Measurements from ENCODE around the gene CALD1. TPM values are rescaled to one million over a fixed set of nuclear protein-coding genes. Genes with fewer than 3 reads are reported as not detected.
A peak's percentile ranks its signal among the peaks of the same experiment; 100 is the strongest.

Gene CALD1
- total RNA-seq, 1 experiment from 2014 or later, result 47.9 TPM

DNA sequence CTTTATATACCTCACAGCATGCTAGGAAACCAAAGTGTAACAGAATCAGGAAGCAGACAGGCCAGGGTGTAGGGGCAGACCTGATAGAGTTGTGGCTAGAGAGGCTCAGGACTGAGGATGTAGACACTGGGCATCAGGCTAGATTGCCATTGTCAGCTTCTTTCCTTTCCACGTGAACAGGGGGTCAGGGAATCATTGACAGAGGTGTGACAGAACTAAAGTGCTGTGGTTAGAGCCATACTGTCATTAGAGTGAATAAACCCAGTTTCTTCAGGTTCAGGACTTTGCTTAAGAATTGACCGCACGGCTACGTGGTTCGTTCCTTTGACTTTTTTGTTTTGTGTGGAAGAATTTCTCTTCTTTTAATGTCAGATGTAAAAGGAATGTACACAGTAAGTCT is 90.7 kb downstream of the CALD1 start:
- H3K27ac ChIP-seq (ENCODE audit: low read depth, low read length, poor library complexity, severe bottlenecking), result no peak overlapping the region
- peaks cover 54% of the 10 kb centered on the region for H3K4me1 ChIP-seq (ENCODE audit: insufficient read depth, low read length, poor library complexity, severe bottlenecking)
- H3K27me3 ChIP-seq (replicated peaks; ENCODE audit: insufficient read depth, low read depth, low read length, poor library complexity), result no peaks in the 10 kb centered on the region
- intact Hi-C loops (cut with micrococcal nuclease; ENCODE audit: unreplicated experiment), result no loop called here
- TF ChIP-seq EZH2 (IDR thresholded peaks at IDR 0.05; ENCODE audit: borderline replicate concordance, low read depth, low read length, poor library complexity, severe bottlenecking), result no peak
- no peak for DNase-seq (ENCODE audit: low spot score)
- H3K36me3 ChIP-seq (ENCODE audit: insufficient read depth, low read length, poor library complexity, severe bottlenecking), result no peaks in the 10 kb centered on the region
- BruUV-seq (replicated peaks), result no TSS peak
- H3K4me3 ChIP-seq (ENCODE audit: low read depth, low read length, poor library complexity, severe bottlenecking), result no peak overlapping the region
- POLR2A ChIA-PET (ENCODE audit: low non-redundant PET), result no interaction called here
- CTCF ChIA-PET, result no interaction called here
- H3K9me3 ChIP-seq (ENCODE audit: low read depth, low read length, poor library complexity, severe bottlenecking), result no peaks in the 10 kb centered on the region

DNA sequence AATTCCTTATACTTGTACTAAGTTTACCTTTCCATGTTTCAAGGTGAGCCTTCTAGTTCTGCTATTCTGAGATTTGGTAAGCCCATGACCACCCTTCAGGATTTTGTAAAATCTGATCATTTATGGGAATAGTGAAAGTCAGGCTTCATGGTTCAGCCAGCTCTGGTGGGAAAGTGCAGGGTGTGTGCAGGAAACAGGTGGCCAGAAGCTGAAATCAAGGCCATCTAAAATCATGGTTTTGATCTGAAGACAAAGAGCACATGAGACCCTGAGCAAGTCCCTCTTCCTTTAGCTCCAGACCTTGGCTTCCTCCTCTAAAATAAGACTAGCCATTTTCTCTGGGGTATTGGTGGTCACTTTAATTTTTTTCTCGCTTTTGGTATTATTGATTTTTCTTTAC is 91.3 kb downstream of the CALD1 start:
- no peak for TF ChIP-seq EZH2 (IDR thresholded peaks at IDR 0.05; ENCODE audit: borderline replicate concordance, low read depth, low read length, poor library complexity, severe bottlenecking)
- TF ChIP-seq, protein P1, sequence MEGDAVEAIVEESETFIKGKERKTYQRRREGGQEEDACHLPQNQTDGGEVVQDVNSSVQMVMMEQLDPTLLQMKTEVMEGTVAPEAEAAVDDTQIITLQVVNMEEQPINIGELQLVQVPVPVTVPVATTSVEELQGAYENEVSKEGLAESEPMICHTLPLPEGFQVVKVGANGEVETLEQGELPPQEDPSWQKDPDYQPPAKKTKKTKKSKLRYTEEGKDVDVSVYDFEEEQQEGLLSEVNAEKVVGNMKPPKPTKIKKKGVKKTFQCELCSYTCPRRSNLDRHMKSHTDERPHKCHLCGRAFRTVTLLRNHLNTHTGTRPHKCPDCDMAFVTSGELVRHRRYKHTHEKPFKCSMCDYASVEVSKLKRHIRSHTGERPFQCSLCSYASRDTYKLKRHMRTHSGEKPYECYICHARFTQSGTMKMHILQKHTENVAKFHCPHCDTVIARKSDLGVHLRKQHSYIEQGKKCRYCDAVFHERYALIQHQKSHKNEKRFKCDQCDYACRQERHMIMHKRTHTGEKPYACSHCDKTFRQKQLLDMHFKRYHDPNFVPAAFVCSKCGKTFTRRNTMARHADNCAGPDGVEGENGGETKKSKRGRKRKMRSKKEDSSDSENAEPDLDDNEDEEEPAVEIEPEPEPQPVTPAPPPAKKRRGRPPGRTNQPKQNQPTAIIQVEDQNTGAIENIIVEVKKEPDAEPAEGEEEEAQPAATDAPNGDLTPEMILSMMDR (conservative IDR thresholded peaks at IDR 0.05; ENCODE audit: low read depth, low read length), result no peak
- H3K27ac ChIP-seq (ENCODE audit: low read depth, low read length, poor library complexity, severe bottlenecking), result no peak overlapping the region
- no peak for DNase-seq (ENCODE audit: low spot score)
- H3K9me3 ChIP-seq (ENCODE audit: low read depth, low read length, poor library complexity, severe bottlenecking), result no peaks in the 10 kb centered on the region
- ChIA-PET CTCF (no interaction called here), POLR2A (ENCODE audit: low non-redundant PET) (no interaction called here)
- no peak overlapping the region for H3K4me3 ChIP-seq (ENCODE audit: low read depth, low read length, poor library complexity, severe bottlenecking)
- no TSS peak for BruUV-seq (replicated peaks)
- no peaks in the 10 kb centered on the region for H3K36me3 ChIP-seq (ENCODE audit: insufficient read depth, low read length, poor library complexity, severe bottlenecking)
- intact Hi-C loops (cut with micrococcal nuclease; ENCODE audit: unreplicated experiment), result no loop called here
- H3K4me1 ChIP-seq (ENCODE audit: insufficient read depth, low read length, poor library complexity, severe bottlenecking), result peaks cover 48% of the 10 kb centered on the region
- no peaks in the 10 kb centered on the region for H3K27me3 ChIP-seq (replicated peaks; ENCODE audit: insufficient read depth, low read depth, low read length, poor library complexity)

DNA sequence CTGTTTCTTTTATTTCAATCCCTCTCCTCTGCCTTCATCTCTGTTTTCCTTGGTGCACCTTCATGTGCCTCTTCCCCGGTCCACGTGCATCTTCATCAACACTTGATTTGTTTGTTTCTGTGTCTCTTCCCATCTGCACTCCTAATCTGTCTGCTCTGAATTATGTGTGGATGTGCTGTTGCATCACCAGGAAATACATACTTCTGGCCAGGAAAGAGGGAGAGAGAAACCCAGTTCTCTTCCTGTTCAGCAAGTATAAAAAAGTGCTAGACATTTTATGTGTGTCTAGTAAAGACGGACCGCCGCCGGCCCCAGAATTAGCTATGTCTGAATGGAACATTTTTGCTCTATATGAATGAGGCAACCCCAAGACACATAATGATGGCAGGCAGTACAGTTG is 93.8 kb downstream of the CALD1 start:
- Histone ChIP-seq H3K9me3 (ENCODE audit: low read depth, low read length, poor library complexity, severe bottlenecking) (no peaks in the 10 kb centered on the region), H3K4me1 (ENCODE audit: insufficient read depth, low read length, poor library complexity, severe bottlenecking) (peaks cover 34% of the 10 kb centered on the region), H3K36me3 (ENCODE audit: insufficient read depth, low read length, poor library complexity, severe bottlenecking) (no peaks in the 10 kb centered on the region), H3K27me3 (replicated peaks; ENCODE audit: insufficient read depth, low read depth, low read length, poor library complexity) (no peaks in the 10 kb centered on the region), H3K4me3 (ENCODE audit: low read depth, low read length, poor library complexity, severe bottlenecking) (no peak overlapping the region), H3K27ac (ENCODE audit: low read depth, low read length, poor library complexity, severe bottlenecking) (peak overlapping the region; percentile 36)
- peak; percentile 61 for DNase-seq (ENCODE audit: low spot score)
- no peak for TF ChIP-seq EZH2 (IDR thresholded peaks at IDR 0.05; ENCODE audit: borderline replicate concordance, low read depth, low read length, poor library complexity, severe bottlenecking)
- TF ChIP-seq, protein P1 (conservative IDR thresholded peaks at IDR 0.05; ENCODE audit: low read depth, low read length), result no peak
- intact Hi-C loops (cut with micrococcal nuclease; ENCODE audit: unreplicated experiment), result no loop called here
- ChIA-PET CTCF (no interaction called here), POLR2A (ENCODE audit: low non-redundant PET) (no interaction called here)
- no TSS peak for BruUV-seq (replicated peaks)

DNA sequence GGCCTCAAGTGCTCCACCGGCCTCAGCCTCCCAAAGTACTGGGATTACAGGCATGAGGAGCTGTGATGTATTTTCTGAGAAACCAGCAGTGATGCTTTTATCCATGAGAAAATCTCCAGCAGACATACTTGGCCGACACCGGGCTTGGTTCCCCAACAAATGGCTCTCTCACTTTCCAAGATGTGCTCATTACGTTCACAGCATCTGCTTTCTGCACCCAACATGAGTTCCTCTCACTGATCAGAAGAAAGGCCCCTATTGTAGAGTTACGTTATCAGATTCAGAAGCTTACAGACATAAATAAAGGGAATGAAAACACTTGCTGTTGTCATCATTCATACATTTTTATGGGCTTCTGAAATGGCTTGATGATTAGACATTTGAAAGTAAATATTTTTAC is 95.0 kb downstream of the CALD1 start:
- Histone ChIP-seq H3K36me3 (ENCODE audit: insufficient read depth, low read length, poor library complexity, severe bottlenecking) (no peaks in the 10 kb centered on the region), H3K4me3 (ENCODE audit: low read depth, low read length, poor library complexity, severe bottlenecking) (no peak overlapping the region), H3K4me1 (ENCODE audit: insufficient read depth, low read length, poor library complexity, severe bottlenecking) (peaks cover 34% of the 10 kb centered on the region), H3K27me3 (replicated peaks; ENCODE audit: insufficient read depth, low read depth, low read length, poor library complexity) (no peaks in the 10 kb centered on the region), H3K27ac (ENCODE audit: low read depth, low read length, poor library complexity, severe bottlenecking) (no peak overlapping the region), H3K9me3 (ENCODE audit: low read depth, low read length, poor library complexity, severe bottlenecking) (no peaks in the 10 kb centered on the region)
- intact Hi-C loops (cut with micrococcal nuclease; ENCODE audit: unreplicated experiment), result no loop called here
- BruUV-seq (replicated peaks), result no TSS peak
- no peak for DNase-seq (ENCODE audit: low spot score)
- ChIA-PET CTCF (no interaction called here), POLR2A (ENCODE audit: low non-redundant PET) (no interaction called here)
- TF ChIP-seq EZH2 (IDR thresholded peaks at IDR 0.05; ENCODE audit: borderline replicate concordance, low read depth, low read length, poor library complexity, severe bottlenecking), result no peak
- TF ChIP-seq, protein P1 (conservative IDR thresholded peaks at IDR 0.05; ENCODE audit: low read depth, low read length), result no peak
